OCI-LY1 (cell line): Measurements from ENCODE around the gene PRLR.

Experiments
- H2AFZ ChIP-seq: fragments of 200-600 bp; sonication (generic), shearing (Covaris generic); 2 replicates; pipeline ENCODE4 v1.6.0; 2014; ENCODE audit warnings: antibody characterized with exemption, mild to moderate bottlenecking, low read length
- H3F3A ChIP-seq: fragments of 200-600 bp; sonication (generic), shearing (Covaris generic); 2 replicates; pipeline ENCODE4 v1.6.0; 2014; ENCODE audit warnings: mild to moderate bottlenecking, antibody characterized with exemption, low read length, moderate library complexity; ENCODE audit not compliant: insufficient read depth
- H3K27ac ChIP-seq: fragments of 200-600 bp; sonication (generic); 2 replicates; pipeline ENCODE4 v1.5.1; 2014; ENCODE audit warnings: low read length, mixed run types, mild to moderate bottlenecking, low read depth; ENCODE audit not compliant: poor library complexity, severe bottlenecking
- H3K27me3 ChIP-seq: fragments of 200-600 bp; sonication (generic); 2 replicates; pipeline ENCODE4 v1.6.0; 2014; ENCODE audit warnings: antibody characterized with exemption, mild to moderate bottlenecking, low read length, moderate library complexity; ENCODE audit not compliant: insufficient read depth
- H3K36me3 ChIP-seq: fragments of 200-600 bp; sonication (generic); 2 replicates; pipeline ENCODE4 v1.6.1; 2014; ENCODE audit warnings: mild to moderate bottlenecking, antibody characterized with exemption, low read length, moderate library complexity, mixed read lengths; ENCODE audit not compliant: insufficient read depth
- H3K4me1 ChIP-seq: fragments of 200-600 bp; sonication (generic); 2 replicates; pipeline ENCODE4 v1.5.1; 2014; ENCODE audit warnings: mild to moderate bottlenecking, low read length, moderate library complexity; ENCODE audit not compliant: insufficient read depth, severe bottlenecking
- H3K4me2 ChIP-seq: fragments of 200-600 bp; sonication (generic), shearing (Covaris generic); 2 replicates; pipeline ENCODE4 v1.6.1; 2014; ENCODE audit warnings: low read length
- H3K4me3 ChIP-seq: fragments of 200-600 bp; sonication (generic); 2 replicates; pipeline ENCODE4 v1.5.1; 2014; ENCODE audit warnings: low read length, low read depth, mild to moderate bottlenecking, mixed read lengths; ENCODE audit not compliant: poor library complexity, severe bottlenecking
- H3K79me2 ChIP-seq: fragments of 200-600 bp; shearing (Covaris generic); 2 replicates; pipeline ENCODE4 v1.6.1; 2016; ENCODE audit warnings: mixed run types, low read length, mixed read lengths; ENCODE audit not compliant: insufficient read depth
- H3K9ac ChIP-seq: fragments of 200-600 bp; sonication (generic), shearing (Covaris generic); 2 replicates; pipeline ENCODE4 v1.6.1; 2014; ENCODE audit warnings: mild to moderate bottlenecking, low read length, mixed read lengths
- H3K9me2 ChIP-seq: fragments of 200-600 bp; sonication (generic), shearing (Covaris generic); 2 replicates; pipeline ENCODE4 v1.6.1; 2014; ENCODE audit warnings: low read depth, mild to moderate bottlenecking, low read length, mixed read lengths
- H3K9me3 ChIP-seq: fragments of 200-600 bp; shearing (Covaris generic); 2 replicates; pipeline ENCODE4 v1.6.1; 2014; ENCODE audit warnings: low read length, mixed read lengths
- H4K20me1 ChIP-seq: fragments of 200-600 bp; sonication (generic), shearing (Covaris generic); 2 replicates; pipeline ENCODE4 v1.6.0; 2016; ENCODE audit warnings: mild to moderate bottlenecking, low read length; ENCODE audit not compliant: insufficient read depth
- CTCF ChIP-seq: fragments of 200-600 bp; sonication (generic), shearing (Covaris generic); IDR thresholded peaks from 2 replicates; pipeline ENCODE4 v1.5.1; 2017; ENCODE audit warnings: mild to moderate bottlenecking, antibody characterized with exemption, low read length, moderate library complexity, mixed read lengths
- EZH2 ChIP-seq: fragments of 200-600 bp; sonication (generic), shearing (Covaris generic); IDR thresholded peaks from 2 replicates; pipeline ENCODE4 v1.8.0; 2017; ENCODE audit warnings: borderline replicate concordance, mixed run types, mild to moderate bottlenecking, antibody characterized with exemption, low read length, moderate library complexity, mixed read lengths

Gene PRLR

GRCh38 chr5:35186749-35187148, 43.5 kb downstream of the PRLR start:
- no peak overlapping the region for H2AFZ ChIP-seq

GRCh38 chr5:35185518-35185917, 44.8 kb downstream of the PRLR start:
- H3K4me1 ChIP-seq, result no peaks in the 10 kb centered on the region
- H3K9me2 ChIP-seq, result no peaks in the 10 kb centered on the region
- H3F3A ChIP-seq, result no peaks in the 10 kb centered on the region
- H3K27me3 ChIP-seq, result no peaks in the 10 kb centered on the region
- H4K20me1 ChIP-seq, result no peaks in the 10 kb centered on the region
- no peaks in the 10 kb centered on the region for H3K9me3 ChIP-seq
- H3K27ac ChIP-seq, result no peak overlapping the region
- no peak overlapping the region for H3K4me3 ChIP-seq
- H3K9ac ChIP-seq, result no peak overlapping the region
- H3K36me3 ChIP-seq, result no peaks in the 10 kb centered on the region
- H2AFZ ChIP-seq, result no peak overlapping the region
- H3K79me2 ChIP-seq, result no peaks in the 10 kb centered on the region
- H3K4me2 ChIP-seq, result no peak overlapping the region
- TF ChIP-seq EZH2 (no peak), CTCF (no peak)

More at GRCh38 chr5:35186749-35187148, 43.5 kb downstream of the PRLR start:
- no peaks in the 10 kb centered on the region for H3K79me2 ChIP-seq
- H3K4me1 ChIP-seq, result no peaks in the 10 kb centered on the region
- H3K9me3 ChIP-seq, result no peaks in the 10 kb centered on the region
- no peak overlapping the region for H3K4me2 ChIP-seq
- no peak for TF ChIP-seq CTCF
- no peak for TF ChIP-seq EZH2
- no peak overlapping the region for H3K27ac ChIP-seq
- no peak overlapping the region for H3K4me3 ChIP-seq
- no peaks in the 10 kb centered on the region for H3F3A ChIP-seq
- no peaks in the 10 kb centered on the region for H4K20me1 ChIP-seq
- H3K9me2 ChIP-seq, result no peaks in the 10 kb centered on the region
- no peaks in the 10 kb centered on the region for H3K27me3 ChIP-seq
- no peak overlapping the region for H3K9ac ChIP-seq
- H3K36me3 ChIP-seq, result no peaks in the 10 kb centered on the region

GRCh38 chr5:35183556-35183955, 46.7 kb downstream of the PRLR start:
- Histone ChIP-seq H4K20me1 (no peaks in the 10 kb centered on the region), H3K36me3 (no peaks in the 10 kb centered on the region), H3K4me1 (no peaks in the 10 kb centered on the region), H3K4me3 (no peak overlapping the region), H3K4me2 (no peak overlapping the region), H3K27me3 (no peaks in the 10 kb centered on the region), H3F3A (no peaks in the 10 kb centered on the region), H3K27ac (no peak overlapping the region), H3K79me2 (no peaks in the 10 kb centered on the region), H3K9me2 (no peaks in the 10 kb centered on the region), H3K9ac (no peak overlapping the region), H3K9me3 (no peaks in the 10 kb centered on the region), H2AFZ (no peak overlapping the region)
- no peak for TF ChIP-seq EZH2
- no peak; the same call in 1 of the 2 replicates for TF ChIP-seq CTCF
